GM21360 (cell line): ENCODE measurements around the gene MC5R.

Experiments
- ATAC-seq: cut with Tn5 transposase; IDR thresholded peaks from one replicate; pipeline ENCODE4 v1.9.1; 2021; ENCODE audit warnings: mild to moderate bottlenecking, moderate library complexity; ENCODE audit not compliant: unreplicated experiment

MC5R gene

DNA sequence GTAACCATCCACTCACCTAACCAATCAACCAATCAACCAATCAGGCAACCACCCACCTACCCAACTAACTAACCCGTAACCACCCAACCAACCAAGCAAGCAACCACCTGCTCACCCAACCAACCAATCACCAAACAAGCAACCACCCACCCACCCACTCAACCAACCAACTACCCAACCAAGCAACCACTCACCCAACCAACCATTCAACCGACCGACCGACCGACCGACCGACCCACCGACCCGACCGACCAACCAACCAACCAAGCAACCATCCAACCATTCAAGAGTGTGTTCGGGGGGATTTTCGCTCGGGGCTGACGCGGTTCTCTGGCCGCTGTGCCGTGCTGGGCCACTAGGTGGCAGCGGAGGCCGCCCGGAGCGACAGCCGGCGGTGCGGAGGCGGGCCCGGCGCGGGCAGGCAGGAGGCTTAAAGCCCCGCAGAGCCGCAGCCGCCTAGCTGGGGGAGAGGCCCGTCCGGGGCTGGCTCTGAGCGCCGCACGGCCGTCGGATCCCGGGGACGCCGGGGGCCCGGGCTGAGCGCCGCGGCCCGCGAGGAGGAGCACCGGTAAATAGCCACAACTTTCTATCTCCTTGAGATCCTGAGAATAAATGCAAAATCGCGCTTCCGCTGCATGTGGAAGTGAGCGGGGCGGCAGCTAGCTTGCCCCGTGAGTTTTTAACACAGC is at the start of gene MC5R:
TSS of gene MC5R (plus strand) at position 443 of the 689 bp plus-strand sequence. CDS start 1,617 bp downstream, outside the sequence.
- peak; percentile 83 for ATAC-seq

- no peak for ATAC-seq
Measured at GRCh38 chr18:13775058-13775457, 48.9 kb upstream of the MC5R start.

GRCh38 chr18:13791181-13791580 is 32.8 kb upstream of the MC5R start:
- ATAC-seq: no peak

DNA sequence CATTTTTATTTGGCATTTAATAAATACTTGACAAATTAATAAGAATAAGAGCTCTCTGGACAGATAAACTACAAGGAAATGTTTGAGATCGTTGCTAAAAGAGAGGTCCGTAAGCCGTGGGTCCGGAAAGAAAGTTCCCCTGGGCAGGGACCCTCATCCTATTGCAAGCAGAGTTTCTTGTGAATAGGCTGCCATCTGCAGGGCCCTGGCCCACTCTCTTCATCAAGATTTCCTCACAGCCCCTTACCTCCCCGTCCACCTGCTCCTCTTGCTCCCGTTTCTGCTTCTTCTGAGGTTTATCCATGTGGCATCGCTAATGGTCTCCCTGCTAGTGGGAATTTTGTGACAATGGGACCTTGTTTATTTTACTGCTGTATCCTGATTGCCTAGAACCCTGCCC is 30.1 kb upstream of the MC5R start:
- no peak for ATAC-seq

- ATAC-seq: no peak
Measured at GRCh38 chr18:13796515-13796914, 27.4 kb upstream of the MC5R start.

GRCh38 chr18:13797157-13797611 is 26.8 kb upstream of the MC5R start:
- no peak for ATAC-seq

GRCh38 chr18:13799396-13799795 is 24.6 kb upstream of the MC5R start:
- no peak for ATAC-seq

DNA sequence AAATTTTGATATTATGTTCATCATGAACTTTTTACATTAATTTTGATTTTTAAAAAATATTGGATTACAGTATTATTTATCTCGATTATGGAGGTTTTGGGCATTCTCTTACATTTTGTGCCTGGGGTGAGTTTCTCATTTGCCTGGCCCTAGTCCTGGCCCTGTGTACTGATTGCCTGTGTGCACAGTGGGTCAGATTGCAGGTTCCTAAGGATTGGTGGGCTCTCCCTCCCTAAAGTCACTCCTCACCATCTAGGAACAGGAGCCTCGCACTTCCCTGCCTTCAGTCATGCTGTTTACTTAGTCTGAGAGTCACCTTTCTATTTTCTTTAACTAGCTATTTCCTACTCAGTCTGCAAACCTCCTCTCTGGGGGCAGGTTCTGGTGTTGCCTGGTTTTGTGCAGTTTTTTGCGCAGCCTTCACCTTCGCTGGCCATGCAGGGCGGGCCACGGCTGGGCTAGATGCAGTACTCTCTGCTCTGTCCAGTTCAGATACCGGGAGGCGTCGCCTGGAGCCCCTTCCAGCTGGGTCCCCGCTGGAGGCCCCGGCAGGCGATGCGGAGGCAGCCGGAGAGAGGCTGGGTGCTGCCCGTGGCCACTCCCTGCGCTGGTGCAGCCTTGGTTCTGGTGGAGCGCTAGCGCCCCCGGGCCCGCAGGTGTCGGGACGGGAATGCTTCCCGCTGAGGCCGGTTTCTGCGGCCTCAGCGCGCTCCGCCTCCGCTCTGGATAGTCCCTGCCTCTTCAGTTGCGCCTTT is 23.3 kb upstream of the MC5R start:
- peak; percentile 75 for ATAC-seq

GRCh38 chr18:13801260-13801601 is 22.7 kb upstream of the MC5R start:
- ATAC-seq: no peak

DNA sequence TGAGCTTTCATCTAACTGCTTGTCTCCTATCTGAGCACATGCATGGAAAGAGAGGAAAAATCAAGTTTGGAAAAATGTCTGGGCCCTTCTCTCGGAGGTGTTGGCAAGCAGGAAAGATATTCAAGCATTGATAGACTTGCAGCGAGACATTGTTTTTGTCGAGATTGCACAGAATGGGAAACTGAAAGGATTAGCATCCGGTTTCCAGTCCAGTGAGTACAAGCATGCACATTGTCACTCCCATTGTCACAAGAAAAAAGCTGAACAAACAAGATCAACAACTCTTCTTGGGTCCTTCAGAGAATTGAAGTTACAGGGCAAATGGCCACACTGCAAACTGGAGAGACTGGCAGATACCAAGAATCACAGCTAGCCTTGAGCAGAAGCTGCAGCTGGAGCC is 19.6 kb upstream of the MC5R start:
- no peak for ATAC-seq

- no peak for ATAC-seq
Measured at GRCh38 chr18:13808294-13809042, 15.5 kb upstream of the MC5R start.

GRCh38 chr18:13809043-13809430 is 14.9 kb upstream of the MC5R start:
- no peak for ATAC-seq

DNA sequence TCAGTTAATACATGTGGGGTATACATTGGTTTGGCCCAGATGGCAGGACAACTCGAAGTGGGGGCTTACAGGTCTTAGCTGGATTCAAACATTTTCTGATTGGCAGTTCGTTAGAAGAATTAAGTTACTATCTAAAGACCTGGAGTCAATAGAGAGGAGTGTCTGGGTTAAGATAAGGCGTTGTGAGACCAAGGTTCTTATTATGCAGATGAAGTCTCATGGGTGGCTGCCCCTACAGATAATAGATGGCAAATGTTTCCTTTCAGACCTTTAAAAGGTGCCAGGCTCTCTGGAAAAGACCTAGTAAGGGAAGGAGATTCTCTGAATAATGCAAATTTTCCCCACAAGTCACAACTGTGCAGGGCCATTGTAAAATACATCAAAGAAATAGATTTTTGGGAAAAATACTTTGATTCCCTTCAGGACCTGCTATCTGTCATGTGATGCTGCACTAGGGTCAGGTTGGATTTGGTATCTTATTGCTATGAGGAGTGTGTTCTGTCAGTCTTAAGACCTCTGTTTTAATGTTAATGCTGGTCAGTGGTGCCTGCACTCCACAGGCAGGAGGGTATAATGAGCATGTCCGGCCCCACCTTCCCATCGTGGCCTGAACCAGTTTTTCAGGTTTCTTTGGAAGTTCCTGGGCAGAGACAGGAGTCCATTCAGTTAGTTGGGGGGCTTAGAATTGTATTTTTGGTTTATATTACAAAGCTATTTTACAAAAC is 14.3 kb upstream of the MC5R start:
- no peak for ATAC-seq

GRCh38 chr18:13810950-13811485 is 12.9 kb upstream of the MC5R start:
- ATAC-seq: no peak

GRCh38 chr18:13811993-13812392 is 12.0 kb upstream of the MC5R start:
- no peak for ATAC-seq

GRCh38 chr18:13813271-13813849 is 10.6 kb upstream of the MC5R start:
- ATAC-seq: no peak

GRCh38 chr18:13826209-13826608 is 2.3 kb downstream of the MC5R start:
- no peak for ATAC-seq

DNA sequence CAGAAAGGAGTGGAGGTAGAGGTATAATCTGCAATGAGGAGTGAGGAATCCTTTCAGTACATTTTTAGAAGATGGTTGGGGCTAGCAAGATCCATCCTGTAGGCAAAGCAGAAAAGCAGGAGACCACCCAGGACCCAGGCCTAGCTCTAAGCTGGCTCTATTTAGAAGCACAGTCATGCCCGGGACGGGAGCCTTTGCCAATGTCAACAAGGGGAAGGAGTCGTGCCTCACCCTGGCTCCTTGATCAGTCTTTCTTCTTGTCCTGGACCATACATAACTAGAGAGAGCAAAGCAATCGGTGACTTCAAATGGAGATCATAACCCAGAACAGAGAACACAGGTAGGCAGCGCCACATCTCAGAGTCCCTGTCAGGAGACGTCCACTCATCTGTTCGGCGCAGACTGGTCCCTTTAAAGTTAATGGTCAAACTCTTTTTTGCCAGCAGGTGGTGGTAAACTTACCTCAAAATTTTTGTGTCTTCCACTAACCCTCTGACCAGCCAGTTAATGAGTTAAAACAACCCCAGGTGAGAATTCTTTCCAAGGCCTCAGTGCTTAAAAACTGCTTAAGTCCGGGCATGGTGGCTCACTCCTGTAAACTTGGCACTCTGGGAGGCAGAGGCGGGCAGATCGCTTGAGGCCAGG is 8.0 kb downstream of the MC5R start:
- no peak for ATAC-seq

DNA sequence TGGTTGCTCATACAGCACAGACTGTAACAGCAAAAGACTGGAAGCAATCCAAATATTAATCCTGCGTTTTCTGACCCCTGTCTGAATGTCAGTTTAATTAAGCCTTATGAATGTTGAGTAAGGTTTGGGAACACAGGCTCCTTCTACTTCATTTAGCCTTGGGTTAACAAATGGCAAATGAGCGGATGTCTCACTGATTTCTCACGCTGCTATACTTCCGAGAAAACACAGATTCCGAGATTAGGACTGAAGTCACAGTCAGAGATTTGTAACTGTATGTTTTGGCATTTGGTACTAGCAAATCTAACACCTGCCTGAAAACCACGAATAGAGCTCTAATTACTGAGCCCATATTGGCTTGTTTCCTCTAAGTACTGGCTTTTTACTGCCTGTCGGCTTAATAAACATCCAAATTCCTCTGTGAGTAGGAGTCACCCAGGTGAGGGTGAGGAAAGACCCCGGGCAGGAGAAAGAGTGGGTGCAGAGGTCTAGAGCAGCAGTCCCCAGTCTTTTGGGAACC is 10.6 kb downstream of the MC5R start:
- ATAC-seq: no peak

- ATAC-seq: no peak
Measured at GRCh38 chr18:13835202-13835601, 11.3 kb downstream of the MC5R start.
